H1 (cell line): ENCODE results near the gene NTRK2.

ENCODE experiments used
- EP300 ChIP-seq, 2 experiments: IDR thresholded peaks; 1 replicate in 1 of 2; 2 replicates in 1 of 2; pipeline ENCODE4 v1.6.1; 2011 to 2012; ENCODE audit warnings: low read depth in 2 of 2, low read length in 2 of 2, mild to moderate bottlenecking in 2 of 2, borderline replicate concordance in 1 of 2, inconsistent platforms in 1 of 2, moderate library complexity in 1 of 2
- SP1 ChIP-seq: IDR thresholded peaks from 2 replicates; pipeline ENCODE4 v1.6.1; 2011; ENCODE audit warnings: low read depth, low read length
- TF ChIP-seq, protein P1 (sequence below), 3 experiments: IDR thresholded peaks; 1 replicate in 2 of 3; 2 replicates in 1 of 3; pipeline versions ENCODE4 v1.5.1 to v1.6.1; 2011; ENCODE audit warnings: low read length in 3 of 3, mild to moderate bottlenecking in 3 of 3, inconsistent platforms in 2 of 3, low read depth in 1 of 3, moderate library complexity in 1 of 3; ENCODE audit not compliant: insufficient read depth in 1 of 3; ENCODE audit errors: control extremely low read depth in 1 of 3

- TF ChIP-seq, protein P1, sequence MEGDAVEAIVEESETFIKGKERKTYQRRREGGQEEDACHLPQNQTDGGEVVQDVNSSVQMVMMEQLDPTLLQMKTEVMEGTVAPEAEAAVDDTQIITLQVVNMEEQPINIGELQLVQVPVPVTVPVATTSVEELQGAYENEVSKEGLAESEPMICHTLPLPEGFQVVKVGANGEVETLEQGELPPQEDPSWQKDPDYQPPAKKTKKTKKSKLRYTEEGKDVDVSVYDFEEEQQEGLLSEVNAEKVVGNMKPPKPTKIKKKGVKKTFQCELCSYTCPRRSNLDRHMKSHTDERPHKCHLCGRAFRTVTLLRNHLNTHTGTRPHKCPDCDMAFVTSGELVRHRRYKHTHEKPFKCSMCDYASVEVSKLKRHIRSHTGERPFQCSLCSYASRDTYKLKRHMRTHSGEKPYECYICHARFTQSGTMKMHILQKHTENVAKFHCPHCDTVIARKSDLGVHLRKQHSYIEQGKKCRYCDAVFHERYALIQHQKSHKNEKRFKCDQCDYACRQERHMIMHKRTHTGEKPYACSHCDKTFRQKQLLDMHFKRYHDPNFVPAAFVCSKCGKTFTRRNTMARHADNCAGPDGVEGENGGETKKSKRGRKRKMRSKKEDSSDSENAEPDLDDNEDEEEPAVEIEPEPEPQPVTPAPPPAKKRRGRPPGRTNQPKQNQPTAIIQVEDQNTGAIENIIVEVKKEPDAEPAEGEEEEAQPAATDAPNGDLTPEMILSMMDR (IDR thresholded peaks at IDR 0.05; ENCODE audit: control extremely low read depth in 1 of 3, insufficient read depth in 1 of 3, low read depth in 1 of 3, low read length in 3 of 3): no peak
- no peak for TF ChIP-seq EP300 (IDR thresholded peaks at IDR 0.05; ENCODE audit: borderline replicate concordance in 1 of 2, low read depth in 2 of 2, low read length in 2 of 2)
- no peak for TF ChIP-seq SP1
Observed at GRCh38 chr9:84821431-84821830, 151.9 kb downstream of the NTRK2 start.
